ENCODE data around the gene USP9X.
"Not testable (repeated sequence)": the region's sequence is repeated elsewhere in the genome, so short reads cannot be mapped to it uniquely, and the experiment has no call there.

The USP9X gene

DNA sequence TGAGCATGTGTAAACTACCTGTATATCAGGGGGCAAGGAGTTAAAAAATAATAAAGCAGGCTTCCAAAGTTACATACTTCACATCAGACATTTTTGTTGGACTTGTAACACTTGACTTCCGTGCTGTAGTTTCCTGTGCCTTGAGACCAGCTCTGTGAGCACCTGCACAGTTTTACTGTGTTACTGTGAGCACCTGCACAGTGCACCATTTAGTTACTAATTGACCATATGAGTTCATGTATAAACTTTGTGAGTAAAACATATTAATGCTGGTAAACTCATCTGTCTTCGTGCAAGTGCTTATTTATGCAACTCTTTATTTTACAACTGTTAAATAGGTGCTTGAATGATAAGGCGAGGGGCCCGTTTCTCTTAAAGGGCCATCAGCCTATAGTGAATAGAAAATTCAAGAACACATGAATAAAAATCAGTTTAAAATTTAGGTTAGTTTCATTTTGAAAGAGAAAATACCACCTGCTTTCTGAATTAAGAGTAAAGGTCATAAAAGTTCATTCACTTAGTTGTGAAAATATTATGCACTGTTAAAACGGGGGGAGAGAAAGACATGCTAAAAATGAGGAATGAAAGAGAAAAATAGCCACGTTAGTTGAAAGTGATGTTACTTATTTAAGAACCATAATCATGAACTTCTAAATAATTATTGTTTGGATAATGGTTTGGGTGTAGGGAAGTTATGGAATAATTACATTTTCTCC lies 42.4 kb downstream of the USP9X start:
- no peak for DNase-seq

DNA sequence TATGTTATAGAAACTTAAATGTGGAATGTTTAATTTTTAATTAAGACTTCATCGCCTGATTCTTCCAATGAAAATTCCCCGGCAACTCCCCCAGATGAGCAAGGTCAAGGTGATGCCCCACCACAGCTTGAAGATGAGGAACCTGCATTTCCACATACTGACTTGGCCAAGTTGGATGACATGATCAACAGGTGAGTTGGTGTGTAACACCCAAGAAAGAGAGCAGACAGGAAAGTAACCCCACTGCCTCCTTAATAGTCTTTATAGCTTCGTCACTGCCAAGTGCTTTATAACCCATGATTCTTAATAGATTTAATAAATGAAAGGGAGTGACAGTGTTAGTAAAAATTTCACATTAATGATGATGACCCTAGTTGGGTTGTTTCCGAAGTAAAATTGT lies 43.7 kb downstream of the USP9X start:
- no peak for DNase-seq

DNA sequence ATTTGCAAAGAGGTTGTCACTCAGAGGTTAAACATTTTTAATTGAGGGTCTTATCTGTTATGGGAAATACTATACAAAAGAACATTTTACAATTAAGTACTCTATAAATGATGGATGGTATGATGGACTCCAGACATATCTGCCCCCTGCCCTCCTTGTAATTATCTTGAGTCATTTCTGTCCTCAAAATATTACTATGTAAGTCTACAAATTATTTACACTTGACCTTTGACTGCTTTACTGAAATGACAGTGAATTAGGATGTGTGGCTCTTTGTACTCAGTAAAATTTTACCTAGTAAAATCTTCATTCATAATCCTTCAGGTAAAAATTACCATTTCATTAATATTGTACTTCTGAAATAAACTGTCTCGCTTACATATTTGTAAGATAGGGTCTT lies 46.5 kb downstream of the USP9X start:
- no peak for DNase-seq

DNA sequence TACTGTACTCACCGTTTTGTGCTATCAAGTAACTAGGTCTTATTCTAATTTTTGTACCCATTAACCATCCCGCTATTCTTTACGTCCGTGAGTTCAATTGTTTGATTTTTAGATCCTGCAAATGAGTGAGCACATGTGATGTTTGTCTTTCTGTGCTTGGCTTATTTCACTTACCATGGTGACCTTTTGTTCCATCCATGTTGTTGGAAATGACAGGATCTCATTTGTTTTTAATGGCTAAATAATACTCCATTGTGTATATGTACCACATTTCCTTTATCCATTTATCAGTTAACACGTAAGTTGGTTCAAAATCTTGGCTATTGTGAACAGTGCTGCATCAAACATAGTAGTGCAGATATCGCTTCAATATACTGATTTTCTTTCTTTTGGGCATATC lies 48.3 kb downstream of the USP9X start:
- DNase-seq = no peak

DNA sequence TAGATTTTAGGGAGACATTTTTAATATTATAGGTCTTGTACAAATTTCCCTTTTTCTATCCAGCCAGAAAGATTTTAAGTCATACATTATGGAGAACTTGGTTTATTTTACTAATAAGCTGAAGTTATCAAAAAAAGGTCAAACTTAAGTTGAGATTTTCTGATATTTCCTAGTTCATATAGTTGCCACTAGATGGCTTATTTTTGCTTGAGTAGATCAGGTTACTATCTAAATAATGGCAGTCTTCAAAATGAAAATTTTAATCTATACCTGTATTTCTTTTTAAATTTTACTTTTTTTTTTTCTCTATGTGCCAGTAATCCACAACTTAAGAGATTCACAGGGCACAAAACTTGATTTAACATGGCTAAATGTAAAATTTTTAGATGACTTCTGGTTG lies 52.3 kb downstream of the USP9X start:
- DNase-seq = no peak

DNA sequence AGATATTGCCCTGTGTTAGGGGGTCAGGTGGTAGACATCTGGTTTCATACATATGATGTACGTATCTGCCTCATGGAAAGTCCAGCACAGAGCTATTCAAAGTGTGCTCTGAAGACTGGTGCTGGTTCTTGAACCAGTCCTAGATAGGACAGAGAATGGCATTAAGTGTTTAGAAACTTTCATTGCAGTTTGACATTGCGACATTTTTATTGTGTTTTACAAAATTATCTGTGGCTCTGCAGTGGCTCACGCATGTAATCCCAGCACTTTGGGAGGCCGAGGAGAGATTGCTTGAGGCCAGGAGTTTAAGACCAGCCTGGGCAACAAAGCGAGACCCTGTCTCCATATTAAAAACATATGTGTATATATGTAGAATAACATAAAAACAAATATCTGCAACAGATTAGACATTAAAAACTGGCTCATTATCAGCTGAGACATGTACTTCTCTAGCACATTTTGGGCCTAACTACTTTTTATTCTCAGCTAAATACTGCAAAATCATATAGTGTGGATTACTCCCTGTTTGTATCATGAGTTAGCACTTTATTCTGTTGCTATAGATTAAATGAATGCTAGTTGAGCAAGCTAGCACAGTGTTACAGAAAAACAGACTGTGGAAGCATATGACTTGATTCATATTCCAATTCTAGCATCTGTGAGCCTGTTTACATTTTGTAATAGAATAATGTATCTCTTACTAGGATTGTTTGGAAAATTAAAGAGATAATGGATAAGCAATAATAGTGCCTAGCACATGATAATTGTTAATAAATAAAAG lies 57.1 kb downstream of the USP9X start:
- no peak for DNase-seq

DNA sequence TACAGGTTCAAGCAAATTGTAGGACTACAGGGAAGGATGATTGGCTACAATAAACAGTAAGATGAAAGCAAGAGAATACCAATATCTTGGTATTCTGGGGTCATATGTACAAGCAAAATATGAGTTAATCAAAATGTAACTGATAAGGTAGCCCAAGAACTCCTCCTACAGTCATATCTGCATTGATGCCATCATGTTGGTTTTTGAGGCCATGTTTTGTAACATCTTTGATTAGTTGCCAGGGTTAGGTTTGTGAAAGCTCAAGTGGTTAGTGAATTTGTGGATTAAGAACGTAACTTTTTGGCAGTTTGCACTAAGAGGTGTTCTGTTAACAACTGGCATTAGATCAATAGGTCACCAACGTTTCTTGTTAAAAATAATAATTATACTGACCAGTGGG lies 59.6 kb downstream of the USP9X start:
- DNase-seq = no peak

DNA sequence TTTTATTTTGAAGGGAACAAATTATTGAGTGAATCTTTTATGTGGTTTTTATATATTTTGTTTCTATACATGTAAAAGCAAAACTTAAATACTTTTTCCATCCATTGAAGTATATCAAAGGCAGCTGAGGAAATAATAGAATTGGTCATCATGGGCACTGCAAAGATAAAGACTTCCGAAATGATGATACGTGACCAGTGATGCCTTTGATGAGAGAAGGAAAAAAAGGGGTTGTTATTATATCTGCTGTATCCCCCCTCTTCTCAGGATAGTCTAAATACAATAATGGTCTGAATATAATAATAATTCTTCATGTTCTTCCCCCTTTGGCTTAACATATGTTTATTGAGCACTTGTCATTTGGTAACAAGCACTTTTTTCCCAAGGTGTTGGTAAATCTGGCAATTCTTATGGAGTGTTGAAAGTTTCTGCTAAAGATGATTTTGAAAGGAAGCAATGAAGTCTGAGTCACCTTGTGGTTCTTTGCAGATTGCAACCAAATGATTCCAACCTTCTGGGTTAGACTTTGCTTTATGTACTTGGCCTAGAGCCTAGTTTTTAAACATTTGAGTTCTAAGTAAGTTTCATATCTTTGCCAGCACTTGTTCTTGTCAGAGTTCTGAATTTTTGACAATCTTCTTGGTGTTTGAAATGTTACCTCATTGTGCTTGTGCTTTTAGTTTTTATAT lies 60.8 kb downstream of the USP9X start:
- DNase-seq = no peak

DNA sequence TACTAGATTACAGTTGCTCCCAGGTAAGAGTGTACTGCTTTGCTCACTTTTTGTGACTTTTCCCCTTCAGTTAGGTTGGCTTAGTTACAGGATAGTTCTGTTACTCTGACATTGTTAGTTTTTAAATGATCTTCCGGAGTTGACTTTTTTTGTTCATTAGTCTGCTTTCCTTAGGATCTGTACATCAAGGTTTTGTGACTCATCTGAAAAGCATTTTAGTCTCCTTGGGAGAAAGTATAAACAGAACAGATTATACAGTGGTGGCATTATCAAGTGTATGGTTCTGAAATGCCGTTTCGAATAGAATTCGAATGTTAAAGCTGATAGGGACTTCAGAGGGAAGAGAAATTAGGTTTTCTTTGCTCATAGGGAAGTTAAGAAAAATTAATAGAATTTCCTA lies 63.3 kb downstream of the USP9X start:
- DNase-seq = no peak

DNA sequence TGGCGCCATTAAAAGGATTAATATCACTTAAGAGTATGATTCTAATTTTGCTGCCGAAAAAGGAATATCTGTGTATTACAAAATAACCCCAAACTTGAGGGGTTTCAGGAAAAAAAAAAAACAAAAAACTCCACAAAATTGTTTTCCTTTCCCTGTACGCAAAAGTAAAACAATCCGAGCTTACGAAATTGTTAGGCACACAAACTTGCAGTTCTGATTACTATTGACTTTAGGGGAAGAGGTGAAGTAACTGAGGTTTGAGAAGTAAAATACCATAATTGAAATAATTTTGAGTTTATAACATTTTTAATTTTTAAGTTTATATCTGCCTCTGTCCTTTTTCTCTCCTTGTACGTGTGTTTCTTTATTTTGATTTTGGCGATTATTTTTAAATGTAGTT lies 64.8 kb downstream of the USP9X start:
- no peak for DNase-seq

DNA sequence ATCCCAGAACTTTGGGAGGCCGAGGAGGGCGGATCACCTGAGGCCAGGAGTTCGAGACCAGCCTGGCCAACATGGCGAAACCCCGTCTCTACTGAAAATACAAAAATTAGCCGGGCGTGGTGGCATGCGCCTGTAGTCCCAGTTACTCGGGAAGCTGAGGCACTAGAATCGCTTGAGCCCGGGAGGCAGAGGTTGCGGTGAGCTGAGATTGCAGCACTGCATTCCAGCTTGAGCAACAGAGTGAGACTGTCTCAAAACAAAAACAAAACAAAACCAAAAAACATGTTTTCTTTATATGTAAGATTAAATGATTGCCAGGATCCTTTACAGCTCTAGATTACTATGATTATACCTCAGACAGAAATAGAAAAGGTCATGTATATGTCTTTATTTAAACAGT lies 66.5 kb downstream of the USP9X start:
- not testable (repeated sequence) for DNase-seq

DNA sequence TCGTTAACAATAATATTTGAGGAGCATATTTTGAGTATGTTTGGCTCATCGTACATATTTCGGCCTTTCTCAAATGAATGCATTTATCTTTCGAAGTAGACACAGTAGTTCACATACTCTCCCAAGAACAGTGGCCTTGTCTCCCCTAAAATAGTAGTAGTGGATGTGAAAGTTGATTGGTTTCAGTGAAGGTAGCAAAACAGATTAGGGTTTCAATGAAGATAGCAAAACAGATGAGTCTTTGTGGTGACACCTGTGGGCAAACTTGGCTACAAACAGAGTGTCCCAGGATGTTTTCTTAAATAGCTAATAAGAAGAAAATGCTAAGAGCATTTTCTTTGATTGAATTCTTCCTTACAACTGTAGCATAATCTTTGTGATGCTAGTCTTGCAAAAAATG lies 67.0 kb downstream of the USP9X start:
- DNase-seq = no peak

DNA sequence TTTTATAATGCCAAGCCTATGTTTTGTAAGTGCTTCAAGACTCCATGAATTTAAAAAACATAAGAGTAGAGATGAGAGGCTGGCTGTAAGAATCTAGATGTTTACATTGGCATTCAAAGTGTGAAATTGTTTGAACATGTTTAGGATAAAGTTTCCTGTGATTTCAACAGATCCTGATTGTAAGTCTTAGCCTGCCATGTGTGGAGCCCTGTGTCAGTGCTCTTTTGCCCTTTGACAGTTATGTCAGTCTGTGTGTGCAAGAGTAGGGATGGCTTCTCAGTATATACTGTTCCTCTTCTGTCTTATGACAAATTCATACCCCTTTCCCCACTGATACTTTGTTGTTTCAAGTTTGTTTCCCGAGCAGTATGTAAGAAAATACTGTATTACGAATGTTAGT lies 68.2 kb downstream of the USP9X start:
- no peak for DNase-seq

DNA sequence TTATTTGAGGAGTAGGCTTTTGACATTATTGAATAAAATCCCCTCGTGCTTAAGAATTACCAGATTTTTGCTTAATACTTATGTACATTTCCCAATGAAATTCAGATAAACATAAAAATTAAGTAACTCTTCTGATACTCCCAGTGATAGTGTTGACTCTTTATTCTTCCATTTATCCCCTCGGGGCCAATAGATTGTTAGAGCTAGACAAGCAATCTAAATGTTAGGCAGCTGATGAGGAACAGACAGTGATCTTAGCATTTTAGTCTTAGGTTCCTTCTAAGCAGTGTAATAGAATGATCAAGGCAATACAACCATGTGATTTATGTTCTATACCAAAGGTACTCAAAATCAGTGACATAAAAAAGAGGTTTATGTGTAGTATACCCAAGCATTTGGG lies 68.7 kb downstream of the USP9X start:
- DNase-seq = no peak

DNA sequence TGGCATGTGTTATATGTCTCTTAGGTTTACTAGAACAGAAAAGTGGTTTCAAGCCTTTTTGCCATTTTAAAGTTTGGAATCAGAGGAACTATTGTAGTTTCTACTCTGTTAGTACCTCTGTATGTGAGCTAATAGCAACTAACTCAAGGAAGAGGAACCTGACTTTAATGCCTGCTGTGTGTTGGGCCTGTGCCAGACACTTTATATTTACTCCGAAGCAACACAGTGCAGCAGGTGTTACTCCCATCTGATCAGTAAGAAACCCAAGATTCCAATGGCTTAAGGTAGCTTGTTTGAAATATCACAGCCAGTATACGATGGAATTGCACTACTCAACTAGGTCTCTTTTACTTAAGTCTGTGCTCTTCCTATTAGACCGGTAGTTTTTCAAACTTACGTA lies 79.2 kb downstream of the USP9X start:
- no peak for DNase-seq

DNA sequence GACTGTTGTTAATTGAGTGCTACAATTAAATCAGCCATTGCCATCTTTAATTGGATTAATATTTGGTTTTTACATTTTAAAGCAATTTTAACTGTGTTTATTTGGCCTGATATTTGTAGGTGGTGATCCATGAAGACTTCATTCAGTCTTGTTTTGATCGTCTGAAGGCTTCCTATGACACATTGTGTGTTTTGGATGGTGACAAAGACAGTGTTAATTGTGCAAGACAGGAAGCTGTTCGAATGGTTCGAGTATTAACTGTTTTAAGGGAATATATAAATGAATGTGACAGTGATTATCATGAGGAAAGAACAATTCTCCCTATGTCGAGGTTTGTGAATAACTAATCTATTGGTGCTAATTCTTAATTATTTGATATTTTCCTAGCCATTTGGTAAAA lies 82.6 kb downstream of the USP9X start:
- DNase-seq = no peak

DNA sequence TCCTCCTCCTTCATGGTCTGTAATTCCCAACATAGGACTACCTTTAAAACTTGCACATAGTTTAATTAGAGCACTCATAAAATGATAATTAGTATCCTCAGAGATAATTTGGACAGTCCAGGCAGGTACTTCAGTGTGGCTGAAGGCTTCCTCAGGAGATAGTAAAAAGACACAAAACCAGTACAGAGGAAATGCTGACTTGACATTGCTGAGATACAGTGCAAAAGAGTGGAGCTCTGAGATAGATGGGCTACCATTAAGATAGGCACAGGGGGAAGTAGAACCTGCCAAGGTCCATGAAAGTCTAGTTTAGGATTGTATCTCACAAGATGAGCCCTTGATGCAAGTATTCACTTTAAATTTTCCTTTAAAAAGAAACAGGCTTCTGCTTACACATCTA lies 91.0 kb downstream of the USP9X start:
- no peak for DNase-seq

DNA sequence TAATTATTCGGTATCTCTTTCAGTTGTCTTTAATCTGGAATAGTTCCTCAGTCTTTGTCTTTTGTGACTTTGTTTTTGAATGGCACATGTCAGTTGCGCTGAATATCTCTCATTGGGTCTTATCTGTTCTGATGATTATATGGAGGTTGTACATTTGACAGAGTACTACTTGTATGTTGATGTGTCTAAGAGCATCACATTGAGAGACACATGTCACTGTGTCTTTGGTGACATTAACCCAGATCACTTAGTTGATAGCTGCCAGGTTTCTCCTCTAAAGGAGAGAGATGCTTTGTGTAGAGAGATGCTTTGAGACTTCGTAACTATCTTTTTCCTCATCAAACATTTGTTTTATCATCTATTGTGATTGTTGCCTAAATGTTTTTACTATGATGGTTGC lies 92.1 kb downstream of the USP9X start:
- DNase-seq = no peak

DNA sequence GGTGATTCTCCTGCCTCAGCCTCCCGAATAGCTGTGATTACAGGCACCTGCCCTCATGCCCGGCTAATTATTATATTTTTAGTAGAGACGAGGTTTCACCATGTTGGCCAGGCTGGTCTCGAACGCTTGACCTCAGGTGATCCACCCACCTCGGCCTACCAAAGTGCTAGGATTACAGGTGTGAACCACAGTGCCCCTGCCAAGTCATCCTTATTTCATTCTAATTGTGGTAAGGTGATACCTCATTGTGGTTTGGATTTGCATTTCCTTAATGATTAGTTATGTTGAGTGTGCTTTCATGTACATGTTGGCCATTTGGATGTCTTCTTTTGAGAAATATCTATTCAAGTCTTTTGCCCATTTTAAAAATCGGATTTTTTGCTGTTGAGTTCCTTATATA lies 93.0 kb downstream of the USP9X start:
- no peak for DNase-seq

DNA sequence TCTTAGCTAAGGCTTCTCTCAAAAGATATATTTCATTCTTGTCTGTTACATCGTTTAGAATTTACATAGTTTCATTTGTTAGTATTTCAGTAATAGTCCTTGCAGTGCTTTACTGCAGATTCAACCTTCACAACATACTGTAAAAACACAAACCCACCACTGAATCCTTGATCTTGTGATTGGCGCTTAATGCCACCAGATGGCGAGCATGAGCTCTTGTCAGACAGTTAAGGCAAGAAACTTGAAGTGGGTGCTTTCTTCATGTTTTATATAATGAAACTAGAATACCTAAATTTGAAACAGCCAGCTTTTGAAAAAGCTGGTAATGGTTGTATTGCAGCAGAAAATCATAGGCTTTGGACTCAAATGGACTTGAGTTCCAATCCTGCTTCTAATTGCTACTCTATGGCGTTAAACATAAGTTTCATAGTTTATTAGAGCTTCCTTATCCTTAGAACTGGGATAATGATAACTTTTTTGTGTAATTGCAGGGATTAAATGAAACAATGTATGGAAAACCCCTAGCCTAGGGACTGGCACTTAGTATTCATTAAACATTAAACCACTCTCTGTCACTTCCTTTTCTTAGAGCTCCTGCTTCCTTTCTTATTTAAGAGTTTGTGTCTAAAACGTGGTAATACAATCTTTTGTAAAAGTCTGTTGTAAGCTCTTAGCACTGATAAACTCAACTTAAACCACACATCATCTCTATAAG lies 95.1 kb downstream of the USP9X start:
- DNase-seq = peak; percentile 19 to 44

DNA sequence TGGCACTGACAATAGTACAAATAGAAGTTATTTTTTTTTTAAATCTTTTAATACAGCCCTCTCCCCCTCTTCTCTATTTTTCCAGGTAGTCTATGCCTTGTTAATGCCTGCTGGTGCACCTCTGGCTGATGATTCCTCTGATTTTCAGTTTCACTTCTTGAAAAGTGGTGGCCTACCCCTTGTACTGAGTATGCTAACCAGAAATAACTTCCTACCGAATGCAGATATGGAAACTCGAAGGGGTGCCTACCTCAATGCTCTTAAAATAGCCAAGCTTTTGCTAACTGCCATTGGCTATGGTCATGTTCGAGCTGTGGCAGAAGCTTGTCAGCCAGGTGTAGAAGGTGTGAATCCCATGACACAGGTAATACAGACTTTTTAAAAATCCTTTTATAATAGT lies 99.1 kb downstream of the USP9X start:
- DNase-seq = no peak

DNA sequence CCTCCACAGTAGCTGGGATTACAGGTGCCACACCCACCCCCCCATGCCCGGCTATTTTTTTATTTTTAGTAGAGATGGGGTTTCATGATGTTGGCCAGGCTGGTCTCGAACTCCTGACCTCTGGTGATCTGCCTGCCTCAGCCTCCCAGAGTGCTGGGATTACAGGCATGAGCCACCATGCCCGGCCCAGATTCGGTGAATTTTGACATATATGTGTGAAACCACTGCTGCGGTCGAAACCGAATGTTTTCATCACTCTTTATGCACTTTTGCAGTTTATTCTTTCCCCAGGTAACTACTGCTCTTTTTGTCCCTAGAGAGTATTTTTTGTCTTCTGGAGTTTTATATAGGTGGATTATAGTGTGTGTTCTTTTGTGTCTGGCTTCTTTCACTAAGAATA lies 101.7 kb downstream of the USP9X start:
- DNase-seq = not testable (repeated sequence)

DNA sequence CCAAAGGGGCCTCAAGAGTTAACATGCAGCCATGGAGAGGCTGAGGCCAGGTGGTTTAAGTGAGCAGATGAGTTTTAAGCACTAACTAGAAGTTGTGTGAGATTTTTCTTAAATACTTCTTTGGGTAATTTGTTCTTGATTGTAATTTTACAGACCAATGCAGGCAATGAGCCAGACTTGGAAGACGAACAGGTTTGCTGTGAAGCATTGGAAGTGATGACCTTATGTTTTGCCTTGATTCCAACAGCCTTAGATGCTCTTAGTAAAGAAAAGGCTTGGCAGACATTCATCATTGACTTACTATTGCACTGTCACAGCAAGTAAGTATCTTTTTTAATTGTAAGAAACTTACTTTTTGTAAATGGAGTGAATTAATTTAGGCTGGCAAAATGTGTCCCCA lies 103.9 kb downstream of the USP9X start:
- DNase-seq = no peak

DNA sequence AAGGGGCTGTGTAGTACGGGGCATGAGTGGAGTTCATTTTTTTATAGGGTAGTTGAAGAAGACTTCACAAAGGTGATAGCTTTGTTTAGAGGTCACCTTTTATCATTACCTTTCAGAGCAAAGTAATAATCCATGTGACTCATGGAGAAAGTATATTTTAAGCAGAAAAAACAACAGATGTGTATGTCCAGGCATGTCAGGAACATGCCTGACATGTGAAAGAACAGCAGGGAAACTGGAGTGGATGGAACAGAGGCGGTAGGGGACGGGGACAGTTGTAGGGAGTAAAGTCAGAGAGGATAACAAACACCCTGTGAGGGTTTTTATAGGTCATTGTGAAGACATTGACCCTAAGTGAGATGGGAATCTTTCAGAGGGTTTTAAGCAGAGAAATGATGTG lies 107.6 kb downstream of the USP9X start:
- DNase-seq = no peak
